ENCODE results near the gene PTGDS. TPM values are rescaled to one million over a fixed set of nuclear protein-coding genes. Genes with fewer than 3 reads are reported as not detected.

Gene PTGDS
- total and polyA plus RNA-seq, 4 donors = 0.23 to 15.2 (median 6.4) TPM

GRCh38 chr9:136956604-136957003, 20.7 kb upstream of the PTGDS start:
- 97% methylated on average over 4 of the region's 4 CpGs for WGBS
- no peak for TF ChIP-seq FOXA2 (IDR thresholded peaks at IDR 0.05)
- TF ChIP-seq HNF4G (IDR thresholded peaks at IDR 0.05) = no peak
- no peak for TF ChIP-seq HNF4A (conservative IDR thresholded peaks at IDR 0.05)
- no peak for TF ChIP-seq ATF3 (IDR thresholded peaks at IDR 0.05)
- no peak for TF ChIP-seq JUND (IDR thresholded peaks at IDR 0.05)
- no peak for TF ChIP-seq ZBTB33 (IDR thresholded peaks at IDR 0.05)
- TF ChIP-seq SP1 (IDR thresholded peaks at IDR 0.05) = no peak
- TF ChIP-seq CTCF (IDR thresholded peaks at IDR 0.05; ENCODE audit: low read depth, low read length, missing input control) = no peak
- no peak for TF ChIP-seq YY1 (IDR thresholded peaks at IDR 0.05)
- no peak for TF ChIP-seq RXRA (IDR thresholded peaks at IDR 0.05)
- no peak for TF ChIP-seq TAF1 (conservative IDR thresholded peaks at IDR 0.05)
- no peak for TF ChIP-seq MAX (IDR thresholded peaks at IDR 0.05)
- TF ChIP-seq EGR1 (IDR thresholded peaks at IDR 0.05; ENCODE audit: low read depth in 2 of 2) = no peak
- no peak for TF ChIP-seq FOXA1 (IDR thresholded peaks at IDR 0.05)
- TF ChIP-seq RAD21 (IDR thresholded peaks at IDR 0.05) = no peak
- TF ChIP-seq REST (IDR thresholded peaks at IDR 0.05) = no peak
- no peak overlapping the region for H3K27ac ChIP-seq (ENCODE audit: low read depth in 1 of 2, low read length in 2 of 2)
- no peaks in the 10 kb centered on the region for H3K36me3 ChIP-seq (ENCODE audit: control insufficient read depth in 4 of 4, insufficient read depth in 3 of 4, low read depth in 1 of 4, low read length in 3 of 4)
- no peak overlapping the region for H3K4me3 ChIP-seq (ENCODE audit: low read depth in 1 of 3, low read length in 3 of 3)
- H3K9ac ChIP-seq (ENCODE audit: low read depth in 1 of 2, low read length in 2 of 2) = no peak overlapping the region
- H3K4me1 ChIP-seq (ENCODE audit: control insufficient read depth in 4 of 4, insufficient read depth in 4 of 4, low read length in 3 of 4) = no peaks in the 10 kb centered on the region
- no peaks in the 10 kb centered on the region for H3K27me3 ChIP-seq (ENCODE audit: control insufficient read depth in 4 of 4, insufficient read depth in 4 of 4, low read length in 3 of 4)
- H3K9me3 ChIP-seq (ENCODE audit: control insufficient read depth in 4 of 4, low read length in 3 of 4) = no peaks in the 10 kb centered on the region
- no peak for DNase-seq (ENCODE audit: low spot score)

- no peak for TF ChIP-seq HNF4A (conservative IDR thresholded peaks at IDR 0.05)
- TF ChIP-seq FOXA2 (IDR thresholded peaks at IDR 0.05) = no peak
- TF ChIP-seq ZBTB33 (IDR thresholded peaks at IDR 0.05) = no peak
- Histone ChIP-seq H3K4me1 (ENCODE audit: control insufficient read depth in 4 of 4, insufficient read depth in 4 of 4, low read length in 3 of 4) (no peaks in the 10 kb centered on the region), H3K9ac (ENCODE audit: low read depth in 1 of 2, low read length in 2 of 2) (no peak overlapping the region), H3K9me3 (ENCODE audit: control insufficient read depth in 4 of 4, low read length in 3 of 4) (no peaks in the 10 kb centered on the region), H3K27ac (ENCODE audit: low read depth in 1 of 2, low read length in 2 of 2) (no peak overlapping the region), H3K27me3 (ENCODE audit: control insufficient read depth in 4 of 4, insufficient read depth in 4 of 4, low read length in 3 of 4) (no peaks in the 10 kb centered on the region), H3K36me3 (ENCODE audit: control insufficient read depth in 4 of 4, insufficient read depth in 3 of 4, low read depth in 1 of 4, low read length in 3 of 4) (no peaks in the 10 kb centered on the region), H3K4me3 (ENCODE audit: low read depth in 1 of 3, low read length in 3 of 3) (no peak overlapping the region)
- DNase-seq (ENCODE audit: low spot score) = no peak
- 94% methylated on average over 1 of the region's 1 CpG for WGBS
Observed at GRCh38 chr9:136957461-136957860, 19.8 kb upstream of the PTGDS start.
